B cell (primary cell): ENCODE data around the gene SURF2. TPM values are rescaled to one million over a fixed set of nuclear protein-coding genes. Genes with fewer than 3 reads are reported as not detected.

ENCODE experiments used
- ATAC-seq: fragments of 200-7000 bp; cut with Tn5 transposase; one replicate; pipeline ENCODE4 v1.10.0; 2021; ENCODE audit warnings: low read depth, mild to moderate bottlenecking, moderate number of reproducible peaks, moderate library complexity
- CTCF ChIA-PET: fragments of 350-600 bp; sonication (Branson Sonifier 250); formaldehyde crosslinking; loops from one replicate; lab custom pipeline; 2021; ENCODE audit warnings: antibody characterized with exemption, inconsistent platforms; lab: Charles Lee
- POLR2A ChIA-PET: fragments of 350-600 bp; sonication (Branson Sonifier 250); formaldehyde crosslinking; loops from one replicate; lab custom pipeline; 2021; ENCODE audit warnings: antibody characterized with exemption; lab: Charles Lee
- DNase-seq: peaks from one replicate; pipeline ENCODE4 v3.0.0; 2013
- H2AFZ ChIP-seq: 2 replicates; pipeline ENCODE4 v1.6.1; 2012; ENCODE audit warnings: mild to moderate bottlenecking, low read depth, low read length; ENCODE audit not compliant: insufficient read depth, poor library complexity, severe bottlenecking
- H3K27ac ChIP-seq, 2 donors: 1 replicate in 1 of 2; 2 replicates in 1 of 2; pipeline ENCODE4 v1.5.1; 2012 to 2013; ENCODE audit warnings: low read length in 2 of 2, mild to moderate bottlenecking in 2 of 2, moderate library complexity in 1 of 2
- H3K27me3 ChIP-seq, 4 experiments: fragments of 200-600 bp in 1 of 4; sonication (generic) in 1 of 4; replicated peaks in 1 of 4; 1 replicate in 2 of 4; 2 replicates in 2 of 4; pipeline versions ENCODE4 v1.6.1 to v1.7.0; 2013 to 2016; ENCODE audit warnings: low read length in 3 of 4, mild to moderate bottlenecking in 2 of 4, mixed read lengths in 1 of 4, moderate library complexity in 1 of 4; ENCODE audit not compliant: insufficient read depth in 4 of 4, control insufficient read depth in 3 of 4; ENCODE audit errors: control extremely low read depth in 1 of 4
- H3K36me3 ChIP-seq, 2 experiments: replicated peaks in 1 of 2; 1 replicate in 1 of 2; 2 replicates in 1 of 2; pipeline versions ENCODE4 v1.6.1 to v1.7.1; 2013; ENCODE audit warnings: low read length in 1 of 2; ENCODE audit not compliant: insufficient read depth in 2 of 2, control insufficient read depth in 1 of 2; ENCODE audit errors: control extremely low read depth in 1 of 2, extremely low read depth in 1 of 2
- H3K4me1 ChIP-seq, 2 donors: fragments of 200-600 bp in 1 of 2; sonication (generic) in 1 of 2; 1 replicate in 1 of 2; 2 replicates in 1 of 2; pipeline versions ENCODE4 v1.5.1 to v1.6.1; 2013 to 2017; ENCODE audit warnings: low read length in 2 of 2; ENCODE audit not compliant: control insufficient read depth in 2 of 2, insufficient read depth in 2 of 2
- H3K4me2 ChIP-seq: replicated peaks from 2 replicates; pipeline ENCODE3; 2012; ENCODE audit warnings: mild to moderate bottlenecking, low read depth, low read length; ENCODE audit not compliant: poor library complexity, severe bottlenecking
- H3K4me3 ChIP-seq, 5 experiments: fragments of 200-600 bp in 1 of 5; sonication (generic) in 1 of 5; 1 replicate in 3 of 5; 2 replicates in 2 of 5; pipeline versions ENCODE4 v1.5.1 to v1.7.0; 2011 to 2016; ENCODE audit warnings: low read length in 4 of 5, mild to moderate bottlenecking in 4 of 5, low read depth in 2 of 5, control low read depth in 1 of 5, moderate library complexity in 1 of 5; ENCODE audit not compliant: insufficient read depth in 1 of 5; ENCODE audit errors: control extremely low read depth in 1 of 5, extremely low read depth in 1 of 5
- H3K79me2 ChIP-seq: fragments of 200-600 bp; sonication (generic); one replicate; pipeline ENCODE4 v1.6.0; 2016; ENCODE audit warnings: low read length; ENCODE audit not compliant: control insufficient read depth, insufficient read depth
- H3K9ac ChIP-seq: fragments of 200-600 bp; sonication (generic); 2 replicates; pipeline ENCODE4 v1.6.1; 2017; ENCODE audit warnings: mild to moderate bottlenecking, low read length, moderate library complexity
- H3K9me3 ChIP-seq, 3 donors: one replicate each; pipeline versions ENCODE4 v1.6.1 to v1.7.1; 2013; ENCODE audit warnings: low read length in 2 of 3; ENCODE audit not compliant: control insufficient read depth in 2 of 3, insufficient read depth in 1 of 3; ENCODE audit errors: control extremely low read depth in 1 of 3
- H4K20me1 ChIP-seq: 2 replicates; pipeline ENCODE4 v1.6.0; 2012; ENCODE audit warnings: mild to moderate bottlenecking, low read length; ENCODE audit not compliant: insufficient read depth, control insufficient read depth, poor library complexity, severe bottlenecking
- H3K27ac Mint-ChIP-seq: one replicate; pipeline ENCODE4 v1.8.0; 2021; ENCODE audit warnings: mixed read lengths
- H3K27me3 Mint-ChIP-seq: one replicate; pipeline ENCODE4 v1.8.0; 2021; ENCODE audit warnings: mixed read lengths
- H3K4me1 Mint-ChIP-seq: one replicate; pipeline ENCODE4 v1.8.0; 2021; ENCODE audit warnings: mixed read lengths
- H3K4me3 Mint-ChIP-seq: one replicate; pipeline ENCODE4 v1.8.0; 2021; ENCODE audit warnings: mixed read lengths
- H3K9me3 Mint-ChIP-seq: one replicate; pipeline ENCODE4 v1.8.0; 2022; ENCODE audit warnings: mixed read lengths; ENCODE audit not compliant: insufficient read depth
- EZH2 ChIP-seq: IDR thresholded peaks from 2 replicates; pipeline ENCODE4 v1.6.1; 2012; ENCODE audit warnings: borderline replicate concordance, low read depth, mild to moderate bottlenecking, moderate library complexity, low read length; ENCODE audit not compliant: insufficient read depth, poor library complexity, severe bottlenecking
- WGBS: methylation state at CpG from one replicate; pipeline ENCODE4 v1.1.5; 2013; ENCODE audit warnings: missing lambda C conversion rate; ENCODE audit not compliant: insufficient coverage; 5-methylcytosine and 5-hydroxymethylcytosine counted together
- intact Hi-C: fragments of 100-400 bp; cut with micrococcal nuclease; formaldehyde crosslinking; loops from one replicate; pipeline ENCODE4 v1.10.0; 2022
- polyA minus RNA-seq: library from RNA; depleted of rRNA, polyadenylated mRNA; stranded (reverse); fragments of >200 nt; gene quantifications from 2 replicates; pipeline ENCODE4 v1.2.3, GENCODE V29; 2012
- polyA plus RNA-seq: library from polyadenylated mRNA; depleted of rRNA; stranded (reverse); fragments of >200 nt; gene quantifications from 2 replicates; pipeline ENCODE4 v1.2.3, GENCODE V29; 2012
- total RNA-seq, 2 donors: library from RNA; stranded (reverse); fragments of 120-200 nt in 1 of 2; gene quantifications; 1 replicate in 1 of 2; 2 replicates in 1 of 2; pipeline versions ENCODE4 v1.2.3 to v1.2.4, GENCODE V29; 2013 to 2022
- TF ChIP-seq, protein P1 (sequence below): fragments of 200-600 bp; IDR thresholded peaks from one replicate; pipeline ENCODE4 v1.8.0; 2022; ENCODE audit warnings: antibody characterized with exemption, mild to moderate bottlenecking

The SURF2 gene
- 16.9 and 17.1 TPM in 2 replicates for total RNA-seq
- total RNA-seq (2013) = 15.6 TPM
- polyA plus RNA-seq = 14.0 and 17.3 TPM in 2 replicates
- polyA minus RNA-seq = 19.1 and 23.8 TPM in 2 replicates

DNA sequence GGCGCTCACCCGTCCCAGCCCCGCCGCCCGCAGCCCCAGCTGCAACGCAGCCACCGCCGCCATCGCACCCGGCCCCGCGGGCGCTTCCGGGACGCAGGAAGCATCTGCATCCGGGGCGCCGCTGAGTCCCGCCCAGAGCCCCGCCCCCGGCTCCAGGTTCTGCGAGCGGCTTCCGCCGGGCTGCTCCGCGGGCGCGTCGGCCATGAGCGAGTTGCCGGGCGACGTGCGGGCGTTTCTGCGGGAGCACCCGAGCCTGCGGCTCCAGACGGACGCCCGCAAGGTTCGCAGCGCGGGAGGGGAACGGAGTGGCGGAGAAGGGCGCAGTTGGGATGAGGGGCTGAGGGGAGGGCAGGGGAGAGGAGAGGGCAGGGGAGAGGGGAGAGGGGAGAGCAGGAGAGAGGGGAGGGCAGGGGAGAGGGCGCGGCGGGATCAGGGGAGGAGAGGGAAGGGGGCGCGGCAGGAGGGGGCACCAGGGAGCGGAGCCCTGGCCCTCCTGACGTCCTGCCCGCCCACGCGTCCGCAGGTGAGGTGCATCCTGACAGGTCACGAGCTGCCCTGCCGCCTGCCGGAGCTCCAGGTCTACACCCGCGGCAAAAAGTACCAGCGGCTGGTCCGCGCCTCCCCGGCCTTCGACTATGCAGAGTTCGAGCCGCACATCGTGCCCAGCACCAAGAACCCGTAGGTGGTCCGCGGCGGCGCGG is at the start of gene SURF2, which contains the start of gene SURF1:
TSS of gene SURF2 (plus strand) at position 160 of the 701 bp plus-strand sequence. CDS start at position 203, 43 bp downstream.
TSS of gene SURF1 (minus strand) at position 97 of the 701 bp plus-strand sequence. CDS start at position 63, 34 bp downstream.
- peaks cover 16 to 29% of the 10 kb centered on the region in 2 donors for H3K4me1 ChIP-seq
- TF ChIP-seq, protein P1, sequence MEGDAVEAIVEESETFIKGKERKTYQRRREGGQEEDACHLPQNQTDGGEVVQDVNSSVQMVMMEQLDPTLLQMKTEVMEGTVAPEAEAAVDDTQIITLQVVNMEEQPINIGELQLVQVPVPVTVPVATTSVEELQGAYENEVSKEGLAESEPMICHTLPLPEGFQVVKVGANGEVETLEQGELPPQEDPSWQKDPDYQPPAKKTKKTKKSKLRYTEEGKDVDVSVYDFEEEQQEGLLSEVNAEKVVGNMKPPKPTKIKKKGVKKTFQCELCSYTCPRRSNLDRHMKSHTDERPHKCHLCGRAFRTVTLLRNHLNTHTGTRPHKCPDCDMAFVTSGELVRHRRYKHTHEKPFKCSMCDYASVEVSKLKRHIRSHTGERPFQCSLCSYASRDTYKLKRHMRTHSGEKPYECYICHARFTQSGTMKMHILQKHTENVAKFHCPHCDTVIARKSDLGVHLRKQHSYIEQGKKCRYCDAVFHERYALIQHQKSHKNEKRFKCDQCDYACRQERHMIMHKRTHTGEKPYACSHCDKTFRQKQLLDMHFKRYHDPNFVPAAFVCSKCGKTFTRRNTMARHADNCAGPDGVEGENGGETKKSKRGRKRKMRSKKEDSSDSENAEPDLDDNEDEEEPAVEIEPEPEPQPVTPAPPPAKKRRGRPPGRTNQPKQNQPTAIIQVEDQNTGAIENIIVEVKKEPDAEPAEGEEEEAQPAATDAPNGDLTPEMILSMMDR = peak; percentile 33
- no peak for TF ChIP-seq EZH2
- H3K36me3 ChIP-seq = peaks cover 0 to 52% of the 10 kb centered on the region in 2 experiments
- ATAC-seq (peak; percentile 88), DNase-seq (peak; percentile 88)
- H4K20me1 ChIP-seq = peaks cover 38% of the 10 kb centered on the region
- no peaks in the 10 kb centered on the region for H3K27me3 Mint-ChIP-seq
- H3K9me3 ChIP-seq = peaks cover 0 to 8% (median 0%) of the 10 kb centered on the region in 3 donors
- H2AFZ ChIP-seq = peak within 1 kb of the TSS; percentile 93
- no peaks in the 10 kb centered on the region for H3K9me3 Mint-ChIP-seq
- intact Hi-C loops = loop anchor here (1.0 to 10.0 kb wide), 3 partner anchors 8 to 172 kb away; partner anchors contain the start of genes MED22, RPL7A, STKLD1 and SURF4
- peak within 1 kb of the TSS; percentile 39 to 91 (median 75) for H3K4me3 ChIP-seq
- H3K9ac ChIP-seq = peak within 1 kb of the TSS; percentile 87
- WGBS = under 1% methylated on average over 78 of the region's 78 CpGs
- peak within 1 kb of the TSS; percentile 98 for H3K4me2 ChIP-seq
- peak within 1 kb of the TSS; percentile 89 for H3K4me3 Mint-ChIP-seq
- H3K27ac Mint-ChIP-seq = peak within 1 kb of the TSS; percentile 83
- ChIA-PET POLR2A (interaction anchor here (0.6 to 1.9 kb wide), 4 partner anchors 9 to 122 kb away, joined by 3 to 18 read pairs (median 4); partner anchors contain the start of genes MED22, RPL7A and STKLD1), CTCF (interaction anchor here (0.7 to 2.0 kb wide), 8 partner anchors 8 to 170 kb away, joined by 3 to 11 read pairs (median 3); partner anchors contain the start of gene RPL7A)
- H3K4me1 Mint-ChIP-seq = peaks cover 32% of the 10 kb centered on the region
- no peaks in the 10 kb centered on the region for H3K27me3 ChIP-seq
- H3K27ac ChIP-seq = peak within 1 kb of the TSS; percentile 55 to 90
- peaks cover 54% of the 10 kb centered on the region for H3K79me2 ChIP-seq
